ENCODE results near the gene MORC2. TPM values are rescaled to one million over a fixed set of nuclear protein-coding genes. Genes with fewer than 3 reads are reported as not detected.

The MORC2 gene
- polyA plus RNA-seq, 1 donor from 2014 or later: 15.1 TPM

GRCh38 chr22:30905696-30906341 is 62.8 kb downstream of the MORC2 start:
- no peak overlapping the region for H3K27ac ChIP-seq (ENCODE audit: low read length)
- TF ChIP-seq TAF1 (IDR thresholded peaks at IDR 0.05; ENCODE audit: low read depth) (no peak), EZH2 (IDR thresholded peaks at IDR 0.05; ENCODE audit: borderline replicate concordance, insufficient read depth, low read length, poor library complexity, severe bottlenecking) (no peak), REST (IDR thresholded peaks at IDR 0.05; ENCODE audit: borderline replicate concordance) (no peak), RAD21 (conservative IDR thresholded peaks at IDR 0.05) (no peak), MXI1 (conservative IDR thresholded peaks at IDR 0.05; ENCODE audit: poor library complexity, severe bottlenecking) (no peak), EP300 (conservative IDR thresholded peaks at IDR 0.05; ENCODE audit: poor library complexity, severe bottlenecking) (no peak), SMC3 (conservative IDR thresholded peaks at IDR 0.05; ENCODE audit: poor library complexity) (no peak), POLR2AphosphoS5 (IDR thresholded peaks at IDR 0.05) (no peak)
- TF ChIP-seq, protein P1, sequence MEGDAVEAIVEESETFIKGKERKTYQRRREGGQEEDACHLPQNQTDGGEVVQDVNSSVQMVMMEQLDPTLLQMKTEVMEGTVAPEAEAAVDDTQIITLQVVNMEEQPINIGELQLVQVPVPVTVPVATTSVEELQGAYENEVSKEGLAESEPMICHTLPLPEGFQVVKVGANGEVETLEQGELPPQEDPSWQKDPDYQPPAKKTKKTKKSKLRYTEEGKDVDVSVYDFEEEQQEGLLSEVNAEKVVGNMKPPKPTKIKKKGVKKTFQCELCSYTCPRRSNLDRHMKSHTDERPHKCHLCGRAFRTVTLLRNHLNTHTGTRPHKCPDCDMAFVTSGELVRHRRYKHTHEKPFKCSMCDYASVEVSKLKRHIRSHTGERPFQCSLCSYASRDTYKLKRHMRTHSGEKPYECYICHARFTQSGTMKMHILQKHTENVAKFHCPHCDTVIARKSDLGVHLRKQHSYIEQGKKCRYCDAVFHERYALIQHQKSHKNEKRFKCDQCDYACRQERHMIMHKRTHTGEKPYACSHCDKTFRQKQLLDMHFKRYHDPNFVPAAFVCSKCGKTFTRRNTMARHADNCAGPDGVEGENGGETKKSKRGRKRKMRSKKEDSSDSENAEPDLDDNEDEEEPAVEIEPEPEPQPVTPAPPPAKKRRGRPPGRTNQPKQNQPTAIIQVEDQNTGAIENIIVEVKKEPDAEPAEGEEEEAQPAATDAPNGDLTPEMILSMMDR (IDR thresholded peaks at IDR 0.05; ENCODE audit: poor library complexity, severe bottlenecking): no peak

GRCh38 chr22:30903876-30904460 is 64.6 kb downstream of the MORC2 start:
- TF ChIP-seq REST (IDR thresholded peaks at IDR 0.05; ENCODE audit: borderline replicate concordance): no peak
- no peak for TF ChIP-seq EZH2 (IDR thresholded peaks at IDR 0.05; ENCODE audit: borderline replicate concordance, insufficient read depth, low read length, poor library complexity, severe bottlenecking)
- TF ChIP-seq, protein P1 (IDR thresholded peaks at IDR 0.05; ENCODE audit: poor library complexity, severe bottlenecking): no peak
- no peak for TF ChIP-seq EP300 (conservative IDR thresholded peaks at IDR 0.05; ENCODE audit: poor library complexity, severe bottlenecking)
- TF ChIP-seq MXI1 (conservative IDR thresholded peaks at IDR 0.05; ENCODE audit: poor library complexity, severe bottlenecking): no peak
- TF ChIP-seq POLR2AphosphoS5 (IDR thresholded peaks at IDR 0.05): no peak
- TF ChIP-seq RAD21 (conservative IDR thresholded peaks at IDR 0.05): no peak
- TF ChIP-seq TAF1 (IDR thresholded peaks at IDR 0.05; ENCODE audit: low read depth): no peak
- TF ChIP-seq SMC3 (conservative IDR thresholded peaks at IDR 0.05; ENCODE audit: poor library complexity): no peak
- Histone ChIP-seq H4K20me1 (ENCODE audit: insufficient read depth) (no peaks in the 10 kb centered on the region), H3F3A (ENCODE audit: insufficient read depth, low read length, poor library complexity, severe bottlenecking) (no peaks in the 10 kb centered on the region), H3K4me2 (ENCODE audit: low read length) (no peak overlapping the region), H3K9me3 (ENCODE audit: low read length) (peaks cover 5% of the 10 kb centered on the region), H3K4me3 (ENCODE audit: low read length) (no peak overlapping the region), H3K9ac (ENCODE audit: low read length) (no peak overlapping the region), H3K36me3 (ENCODE audit: insufficient read depth, low read length) (peaks cover 6% of the 10 kb centered on the region), H3K79me2 (replicated peaks; ENCODE audit: insufficient read depth, low read length) (no peaks in the 10 kb centered on the region), H3K9me2 (ENCODE audit: insufficient read depth, low read length) (no peaks in the 10 kb centered on the region), H3K27me3 (ENCODE audit: insufficient read depth, low read depth, low read length) (no peaks in the 10 kb centered on the region), H3K27ac (ENCODE audit: low read length) (no peak overlapping the region), H2AFZ (ENCODE audit: low read depth, low read length) (no peak overlapping the region)

More at GRCh38 chr22:30905696-30906341, 62.8 kb downstream of the MORC2 start:
- Histone ChIP-seq H3K79me2 (replicated peaks; ENCODE audit: insufficient read depth, low read length) (no peaks in the 10 kb centered on the region), H3K27me3 (ENCODE audit: insufficient read depth, low read depth, low read length) (no peaks in the 10 kb centered on the region), H3F3A (ENCODE audit: insufficient read depth, low read length, poor library complexity, severe bottlenecking) (no peaks in the 10 kb centered on the region), H3K9ac (ENCODE audit: low read length) (no peak overlapping the region), H3K4me3 (ENCODE audit: low read length) (no peak overlapping the region), H3K9me2 (ENCODE audit: insufficient read depth, low read length) (no peaks in the 10 kb centered on the region), H4K20me1 (ENCODE audit: insufficient read depth) (no peaks in the 10 kb centered on the region), H3K36me3 (ENCODE audit: insufficient read depth, low read length) (no peaks in the 10 kb centered on the region), H3K4me2 (ENCODE audit: low read length) (no peak overlapping the region), H3K9me3 (ENCODE audit: low read length) (no peaks in the 10 kb centered on the region), H2AFZ (ENCODE audit: low read depth, low read length) (no peak overlapping the region)

All from neural cell (in vitro differentiated cells).